Inflammatory macrophage (primary cell): ENCODE data around the gene GDF7.

Source experiments
- DNase-seq, 2 donors: peaks; one replicate each; pipeline ENCODE4 v3.0.0-alpha.2; 2020 to 2022
- total RNA-seq, 18 experiments: gene quantifications; one replicate each; lab custom pipeline; 2026; ENCODE audit warnings: mixed read lengths in 6 of 18, inconsistent platforms in 2 of 18; lab: John Stamatoyannopoulos, UW

Gene GDF7
- total RNA-seq, result 0 to 0.25 (median 0.06) reads per million in 18 experiments

GRCh38 chr2:20666304-20667150 is at the start of gene GDF7:
Gene GDF7, plus strand, starts transcription at chr2:20667144. Its CDS starts 96 bp downstream, at chr2:20667240.
- DNase-seq, result no peak

DNA sequence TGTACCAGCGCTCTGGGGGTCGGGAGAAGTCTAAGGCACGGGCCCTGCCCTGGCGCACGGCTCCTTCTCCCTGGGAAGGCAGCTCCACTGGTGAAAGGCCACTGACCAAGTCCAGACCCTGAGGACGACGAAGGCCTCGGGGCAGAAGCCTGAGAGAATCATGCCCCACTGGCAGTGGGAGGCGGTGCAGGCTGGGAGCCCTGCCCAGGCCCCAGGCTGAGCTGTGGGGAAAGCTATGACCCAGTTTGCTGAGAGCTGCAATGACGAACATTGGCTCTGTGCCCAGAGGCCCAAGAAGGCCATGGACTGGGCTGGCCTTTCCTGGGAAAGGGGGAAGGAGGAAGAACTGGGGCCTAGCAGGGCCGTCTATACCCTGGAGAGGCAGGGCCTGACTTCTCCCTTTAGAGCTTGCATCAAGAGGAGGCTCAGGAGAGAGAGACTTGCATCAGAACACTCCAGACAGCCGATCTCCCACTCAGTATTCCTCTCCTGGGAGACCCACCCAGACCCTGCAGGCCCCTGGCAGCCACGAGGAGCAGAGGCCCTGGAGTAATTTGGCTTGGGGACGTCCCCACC is 49.0 kb upstream of the GDF7 start:
- DNase-seq, result peak; percentile 95 to 98

DNA sequence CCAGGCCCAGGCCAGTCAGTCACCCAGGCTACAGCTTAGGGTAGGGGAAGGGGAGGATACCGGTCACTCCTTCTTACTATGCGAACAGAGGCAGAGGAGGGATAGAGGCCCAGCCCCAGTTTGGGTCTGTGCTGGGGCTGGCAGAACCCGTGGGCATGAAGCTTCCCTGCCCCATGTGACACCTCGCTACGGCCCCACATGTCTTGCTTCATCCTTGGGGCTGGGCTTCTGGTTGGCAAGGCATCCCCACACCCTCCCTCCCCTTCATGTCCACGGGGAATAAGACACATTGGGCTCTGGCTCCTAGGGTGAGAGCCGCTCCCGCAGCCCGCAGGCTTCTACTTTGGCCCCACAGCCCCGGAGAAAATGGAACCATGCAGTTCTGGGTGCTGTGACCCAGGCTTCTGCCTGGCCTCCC is 48.5 kb upstream of the GDF7 start:
- peak; percentile 48 to 56 for DNase-seq

DNA sequence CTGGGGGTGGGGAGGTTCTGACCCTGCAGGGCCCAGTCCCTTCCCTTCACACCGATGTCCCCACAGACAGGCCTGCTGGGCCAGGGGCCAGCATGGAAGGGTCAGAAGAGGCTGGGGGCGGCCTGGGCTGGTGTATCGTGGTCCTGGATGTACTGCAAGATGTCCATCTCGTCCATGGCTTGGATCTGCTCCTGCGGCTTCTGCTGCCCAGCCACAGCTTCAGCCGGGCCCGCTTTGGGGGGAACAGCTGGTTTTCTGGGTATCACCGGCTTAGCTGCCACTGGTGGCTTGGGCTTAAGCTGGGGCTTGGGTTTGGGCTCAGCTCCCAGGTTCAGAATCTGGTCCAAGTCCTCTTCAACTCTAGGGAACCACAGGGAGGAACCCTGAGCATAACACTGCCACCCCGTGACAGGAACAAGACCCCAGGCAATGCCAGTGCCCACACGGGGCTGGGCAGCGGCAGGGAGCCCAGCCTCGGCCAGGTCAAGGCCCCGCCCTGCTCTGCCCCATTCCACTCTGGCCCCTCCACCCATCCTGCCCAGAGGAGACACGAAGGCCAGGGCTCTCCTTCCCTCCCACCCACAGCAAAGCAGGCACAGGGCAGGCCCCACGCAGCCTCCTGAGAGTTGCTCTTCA is 47.9 kb upstream of the GDF7 start:
- DNase-seq, result no peak

- no peak for DNase-seq
Observed at GRCh38 chr2:20619624-20620024, 47.3 kb upstream of the GDF7 start.

GRCh38 chr2:20620271-20620681 is 46.7 kb upstream of the GDF7 start:
- no peak for DNase-seq

GRCh38 chr2:20620696-20621365 is 46.1 kb upstream of the GDF7 start:
- DNase-seq, result no peak

DNA sequence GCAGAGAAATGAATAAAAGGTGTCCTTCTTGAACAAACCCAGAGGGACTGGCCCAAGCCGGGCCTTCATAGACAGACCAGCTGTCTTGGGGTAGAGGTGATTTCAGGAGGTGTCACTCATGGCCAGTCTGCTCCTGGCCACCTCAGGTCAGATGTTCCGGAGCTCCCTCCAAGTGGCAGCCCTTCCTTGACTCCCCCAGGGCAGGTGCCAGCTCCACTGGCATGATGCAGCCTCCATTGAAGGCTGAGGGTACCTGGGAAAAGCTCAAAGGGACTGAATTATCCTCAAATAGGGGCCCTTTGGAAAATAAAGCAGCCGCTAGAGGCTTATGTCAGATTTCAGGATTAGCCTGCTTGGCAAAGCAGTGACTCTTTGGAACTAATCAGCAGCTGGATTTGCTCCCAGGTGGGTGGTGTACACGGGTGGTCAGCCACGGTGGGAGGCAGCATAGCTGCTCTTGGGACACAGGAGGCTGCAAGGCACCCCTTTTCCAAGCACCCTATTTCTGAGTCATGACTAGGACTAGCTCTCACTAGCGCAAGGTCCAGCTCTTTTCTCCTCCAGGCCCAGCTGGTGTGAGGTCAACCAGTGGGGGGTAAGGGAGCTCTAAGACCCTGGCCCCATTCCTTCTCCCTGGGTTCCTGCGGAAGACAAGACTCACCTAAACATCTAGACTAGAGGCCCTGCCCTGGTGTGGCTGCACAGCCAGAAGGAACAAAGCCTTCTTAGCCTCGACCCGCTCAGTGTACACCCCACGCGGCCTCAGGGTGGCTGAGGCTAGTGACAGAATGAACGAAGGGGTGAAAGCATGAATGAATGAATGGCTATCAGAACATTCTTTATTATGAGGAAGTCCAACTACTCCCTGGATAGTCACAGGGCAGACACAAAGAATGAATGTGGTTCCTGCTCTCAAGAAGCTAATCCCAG is 45.3 kb upstream of the GDF7 start:
- DNase-seq, result no peak

DNA sequence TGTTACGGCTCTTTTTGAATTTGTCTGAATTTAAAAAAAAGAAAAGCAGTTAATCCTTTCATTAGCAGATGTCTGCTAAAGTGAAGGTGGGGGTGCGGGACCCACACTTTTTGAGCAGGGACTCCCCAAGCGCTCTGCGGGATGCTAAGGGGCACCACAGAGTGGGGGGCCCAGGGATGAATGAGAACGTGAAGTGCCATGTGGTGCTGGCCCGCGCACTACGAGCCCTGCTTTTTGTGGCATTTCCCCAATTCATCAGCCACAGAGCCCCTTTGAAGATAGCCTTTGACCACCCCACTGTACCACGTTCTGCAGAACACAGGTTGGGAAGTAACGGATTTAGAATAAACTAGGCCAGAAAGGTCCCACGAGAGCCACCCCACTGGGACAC is 44.7 kb upstream of the GDF7 start:
- DNase-seq, result no peak

DNA sequence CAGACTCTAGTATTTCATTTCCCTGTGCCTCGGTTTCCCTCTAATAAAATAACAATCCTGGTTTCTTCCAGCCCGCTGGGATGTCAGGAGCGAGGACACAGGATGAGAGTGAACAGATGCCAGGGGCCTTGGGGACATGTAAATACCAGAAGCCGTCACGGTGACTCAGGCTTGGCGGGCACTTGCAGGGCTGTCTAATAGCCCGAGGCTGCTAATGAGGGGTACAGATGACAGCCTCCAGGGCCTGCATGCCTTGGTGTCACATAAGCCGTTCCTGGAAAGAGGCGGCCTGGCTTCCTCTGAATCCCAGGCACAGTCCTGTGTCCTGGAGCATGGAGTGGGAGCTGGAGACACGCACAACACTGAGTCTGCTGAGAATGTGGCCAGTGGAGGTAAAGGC is 44.2 kb upstream of the GDF7 start:
- DNase-seq, result no peak

DNA sequence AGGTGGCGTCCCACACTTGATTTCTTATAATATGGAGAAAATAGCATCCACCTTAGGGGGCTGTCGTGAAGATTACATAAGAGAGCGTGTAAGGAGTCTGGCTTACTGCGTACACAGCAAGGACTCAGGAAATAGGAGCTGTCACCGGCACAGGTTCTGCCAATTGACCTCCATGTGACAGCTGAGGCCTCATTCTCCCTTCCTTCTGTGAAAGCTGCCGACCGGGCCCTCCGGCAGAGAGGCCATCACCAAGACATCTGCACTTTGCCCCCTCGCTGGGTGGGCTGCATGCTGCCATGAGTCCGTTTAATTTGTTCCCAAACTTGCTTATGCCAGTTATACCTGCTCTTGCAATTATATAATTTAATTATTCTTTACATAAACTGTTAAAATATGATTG is 43.7 kb upstream of the GDF7 start:
- no peak for DNase-seq

DNA sequence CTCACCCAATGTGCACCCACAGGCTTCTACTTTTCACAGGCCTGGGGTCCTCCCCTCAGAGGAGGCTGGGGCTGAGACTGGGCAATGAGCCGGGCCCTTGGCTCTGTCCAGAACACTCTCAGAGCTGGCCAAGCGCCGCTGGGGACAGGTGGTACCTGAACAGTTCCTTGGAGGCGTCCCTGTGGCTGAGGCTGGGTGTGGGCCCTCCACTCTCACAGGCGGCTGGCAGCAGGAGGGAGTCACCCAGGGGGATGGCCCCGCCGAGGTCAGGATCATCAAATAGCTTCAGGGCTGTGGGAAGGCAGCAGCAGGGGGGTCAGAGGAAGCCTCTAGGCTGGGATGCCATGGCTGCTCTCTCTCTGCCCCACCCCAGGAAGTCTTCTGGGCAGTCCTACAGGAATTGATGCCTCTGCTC is 43.2 kb upstream of the GDF7 start:
- DNase-seq, result no peak

- DNase-seq, result no peak
Observed at GRCh38 chr2:20624156-20624883, 42.6 kb upstream of the GDF7 start.

DNA sequence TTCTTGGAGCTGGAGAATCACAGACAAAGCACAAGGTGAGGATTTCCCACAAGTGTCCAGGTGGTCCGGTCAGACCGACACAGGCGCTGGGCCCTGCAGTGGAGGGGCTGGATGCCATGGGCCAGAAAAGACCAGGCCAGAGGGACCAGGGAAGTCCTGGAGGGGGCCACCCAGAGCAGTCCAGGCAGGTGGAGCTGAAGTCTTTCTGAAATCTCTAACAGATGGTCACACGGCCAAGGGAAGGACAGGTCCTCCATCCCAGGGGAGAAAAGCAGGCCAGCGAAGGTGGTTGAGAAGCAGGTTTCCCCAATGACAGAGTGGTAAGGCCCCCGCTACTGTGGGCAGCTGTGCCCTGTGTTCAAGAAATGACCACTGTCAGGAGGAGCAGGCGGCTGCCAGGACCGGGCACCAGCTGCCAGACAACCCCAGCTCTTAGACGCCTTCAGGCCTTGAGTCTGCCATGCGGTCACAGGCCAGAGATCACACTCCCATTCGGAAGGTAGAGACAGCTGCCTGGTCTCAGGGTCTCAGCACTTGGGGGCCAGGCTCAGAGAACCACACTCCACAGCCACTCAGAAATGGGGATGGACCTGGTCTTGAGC is 42.0 kb upstream of the GDF7 start:
- DNase-seq, result no peak

DNA sequence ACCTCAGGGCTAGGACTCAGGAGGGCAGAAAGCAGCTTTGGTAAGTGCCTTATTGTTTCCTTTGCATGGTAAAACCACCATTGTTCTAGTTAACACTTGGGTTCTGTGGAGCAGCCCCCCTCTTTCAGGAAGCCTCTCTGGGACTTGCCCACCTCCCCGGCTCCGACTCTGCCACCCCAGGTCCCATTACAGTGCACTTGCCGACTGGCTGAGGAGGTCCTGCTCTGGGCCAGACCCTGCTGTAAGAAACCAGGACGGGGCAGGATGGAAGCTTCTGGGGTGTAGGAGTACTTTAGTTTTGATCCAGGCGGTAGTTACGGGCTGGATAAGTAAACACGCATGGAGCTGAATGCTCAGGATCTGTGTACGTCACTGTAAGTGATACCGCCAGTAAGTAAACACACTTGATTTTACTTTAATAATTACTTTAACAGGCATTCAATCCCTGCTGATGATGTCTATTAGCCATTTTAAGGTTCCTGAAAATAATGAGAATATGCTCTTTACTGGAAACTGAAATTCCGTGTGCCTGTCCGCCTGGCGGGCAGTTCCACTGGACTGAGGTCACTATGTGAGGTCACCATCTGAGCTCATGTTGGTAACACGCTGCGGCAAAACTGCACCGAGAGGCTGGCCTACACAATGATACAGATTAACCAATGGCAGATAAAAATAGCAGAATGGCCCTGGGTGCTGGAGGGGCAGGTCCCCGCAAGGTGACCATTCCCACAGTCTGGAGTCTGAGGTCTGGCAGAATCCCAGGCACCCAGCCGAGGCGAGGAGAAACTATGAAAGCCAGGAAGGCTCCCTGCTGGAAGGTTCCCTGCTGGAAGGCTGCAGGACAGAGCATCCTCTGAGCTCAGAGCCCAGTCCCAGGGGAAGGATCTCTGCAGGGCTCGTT is 41.2 kb upstream of the GDF7 start:
- no peak for DNase-seq

- no peak for DNase-seq
Observed at GRCh38 chr2:20626392-20626697, 40.6 kb upstream of the GDF7 start.

- DNase-seq, result no peak
Observed at GRCh38 chr2:20626698-20627513, 40.0 kb upstream of the GDF7 start.

DNA sequence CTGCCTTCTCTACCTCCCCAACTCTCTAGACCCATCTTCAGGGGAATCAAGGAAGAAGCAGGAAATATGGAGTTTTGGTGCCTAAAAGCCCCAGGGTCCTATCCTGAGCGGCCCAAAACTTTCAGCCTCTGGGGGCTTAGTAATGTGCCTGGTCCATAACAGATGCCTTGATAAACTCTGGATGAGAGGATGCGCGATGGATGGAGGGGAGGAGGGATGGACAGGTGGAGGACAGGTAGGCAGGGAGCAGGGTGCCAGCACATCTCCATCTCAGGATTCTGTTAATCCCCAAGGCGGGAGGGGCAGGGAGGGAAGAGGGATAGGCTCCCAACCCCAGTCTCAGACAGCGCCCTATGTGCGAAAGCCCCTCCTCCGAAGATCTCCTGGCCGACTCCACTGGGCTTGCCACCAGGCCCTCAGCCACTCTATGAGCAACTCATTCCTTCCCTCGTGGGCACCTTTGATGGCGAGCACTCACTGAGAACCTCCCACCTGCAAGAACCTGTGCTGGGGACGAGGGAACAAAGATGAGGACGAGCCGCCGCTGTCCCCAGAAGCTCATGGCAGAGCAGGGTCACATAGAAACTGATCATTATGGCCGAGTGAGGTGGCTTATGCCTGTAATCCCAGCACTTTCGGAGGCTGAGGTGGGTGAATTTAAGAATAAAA is 39.1 kb upstream of the GDF7 start:
- no peak for DNase-seq

GRCh38 chr2:20629181-20629580 is 37.8 kb upstream of the GDF7 start:
- no peak for DNase-seq
